Subcutaneous abdominal adipose tissue (tissue), 5 donors: ENCODE data around the gene MFSD11.
"Not testable (repeated sequence)": the region's sequence is repeated elsewhere in the genome, so short reads cannot be mapped to it uniquely, and the experiment has no call there.

ENCODE experiments used
- H3K27ac ChIP-seq: one replicate; pipeline ENCODE4 v1.7.0; 2013; ENCODE audit warnings: low read depth, mild to moderate bottlenecking, inconsistent platforms, low read length, moderate library complexity
- H3K27me3 ChIP-seq, 5 donors: one replicate each; pipeline ENCODE4 v1.7.0; 2013; ENCODE audit warnings: low read length in 5 of 5, inconsistent platforms in 1 of 5; ENCODE audit not compliant: control insufficient read depth in 5 of 5, insufficient read depth in 4 of 5
- H3K36me3 ChIP-seq, 5 donors: one replicate each; pipeline ENCODE4 v1.7.0; 2013; ENCODE audit warnings: low read length in 5 of 5; ENCODE audit not compliant: control insufficient read depth in 5 of 5, insufficient read depth in 5 of 5
- H3K4me1 ChIP-seq, 5 donors: one replicate each; pipeline ENCODE4 v1.7.0; 2013; ENCODE audit warnings: low read length in 5 of 5, mild to moderate bottlenecking in 3 of 5, moderate library complexity in 1 of 5; ENCODE audit not compliant: control insufficient read depth in 5 of 5, insufficient read depth in 5 of 5
- H3K4me3 ChIP-seq, 5 donors: one replicate each; pipeline ENCODE4 v1.7.0; 2013; ENCODE audit warnings: low read length in 5 of 5, low read depth in 1 of 5
- H3K9ac ChIP-seq, 5 donors: one replicate each; pipeline ENCODE4 v1.7.0; 2013; ENCODE audit warnings: low read length in 5 of 5, mild to moderate bottlenecking in 4 of 5, moderate library complexity in 3 of 5
- H3K9me3 ChIP-seq, 5 donors: one replicate each; pipeline ENCODE4 v1.7.0; 2013; ENCODE audit warnings: low read length in 5 of 5; ENCODE audit not compliant: control insufficient read depth in 5 of 5
- donor health status: healthy.
- donor health status: healthy.
- donor health status: healthy.
- donor health status: healthy.
- donor health status: healthy.

MFSD11 gene

DNA sequence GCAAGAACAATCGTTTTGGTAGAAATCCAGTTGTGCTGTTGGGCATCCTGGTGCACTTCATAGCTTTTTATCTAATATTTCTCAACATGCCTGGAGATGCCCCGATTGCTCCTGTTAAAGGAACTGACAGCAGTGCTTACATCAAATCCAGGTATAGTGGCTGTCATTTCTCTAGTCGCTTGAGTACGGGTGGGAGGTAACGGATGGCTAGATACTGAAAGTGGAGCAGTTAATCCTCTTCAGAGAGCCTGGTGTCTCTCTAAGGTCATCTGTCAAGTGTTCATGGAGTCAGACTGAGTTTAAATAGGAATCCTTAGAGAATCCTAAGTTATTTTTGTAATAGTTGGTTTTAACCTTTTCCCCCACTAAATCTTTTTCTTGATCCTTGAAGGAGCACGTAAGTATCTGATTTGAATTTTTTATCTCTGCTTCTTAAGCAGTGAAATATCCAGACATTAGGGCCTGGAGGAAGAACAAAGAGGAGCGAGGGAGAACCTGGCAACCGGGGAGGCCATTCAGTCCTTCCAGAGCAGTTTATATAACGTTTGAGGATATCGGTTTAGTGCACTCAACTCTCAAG, 37.2 kb downstream of the MFSD11 start:
- H3K4me3 ChIP-seq: no peak overlapping the region
- no peak overlapping the region for H3K27ac ChIP-seq
- H3K4me1 ChIP-seq: peaks cover 0 to 3% (median 0%) of the 10 kb centered on the region in 5 donors
- no peaks in the 10 kb centered on the region for H3K27me3 ChIP-seq
- no peaks in the 10 kb centered on the region for H3K9me3 ChIP-seq
- no peak overlapping the region for H3K9ac ChIP-seq
- peaks cover 25 to 65% (median 49%) of the 10 kb centered on the region in 5 donors for H3K36me3 ChIP-seq

DNA sequence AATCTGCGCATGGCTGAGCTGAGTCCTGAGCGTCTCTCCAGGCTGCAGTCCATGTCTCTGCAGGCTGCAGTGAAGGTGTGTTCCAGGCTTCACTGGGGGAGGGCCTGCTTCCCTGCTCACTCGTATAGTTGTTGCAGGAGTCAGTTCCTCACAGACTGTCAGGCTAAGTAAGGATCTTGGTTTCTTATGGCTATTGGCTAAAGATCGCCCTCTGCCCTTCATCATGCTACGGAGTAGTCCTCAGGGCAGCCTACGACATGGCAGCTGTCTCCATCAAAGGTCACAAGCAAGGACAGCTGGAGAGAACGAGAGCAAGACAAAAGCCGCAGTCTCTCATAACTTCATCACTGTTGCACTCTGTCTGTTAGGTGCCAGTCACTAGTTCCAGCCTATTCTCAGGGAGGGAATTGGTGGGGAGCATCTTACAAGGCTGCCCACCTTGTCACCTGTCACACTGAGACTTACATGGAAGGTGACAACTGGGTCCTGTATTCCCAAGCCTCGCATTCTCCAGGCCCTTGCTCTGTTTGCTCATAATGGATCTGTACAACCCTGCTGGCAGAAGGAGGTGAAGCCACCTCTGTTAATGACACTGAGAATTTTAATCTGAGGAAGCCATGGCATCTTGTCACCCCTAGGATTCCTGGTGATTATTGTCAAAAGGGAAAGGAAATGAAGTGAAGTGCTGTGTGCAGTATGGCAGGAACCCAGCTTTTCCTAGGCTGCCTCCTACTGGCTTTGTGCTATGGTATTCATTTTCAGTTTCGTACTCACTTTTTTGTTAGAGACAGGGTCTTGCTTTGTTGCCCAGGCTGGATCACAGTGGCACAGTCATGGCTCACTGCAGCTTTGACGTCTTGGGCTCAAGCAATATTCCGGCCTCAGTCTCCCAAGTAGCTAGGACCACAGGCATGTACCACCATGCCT, 43.4 kb downstream of the MFSD11 start:
- Histone ChIP-seq H3K9ac (no peak overlapping the region), H3K9me3 (no peaks in the 10 kb centered on the region), H3K36me3 (peaks cover 8 to 49% (median 32%) of the 10 kb centered on the region in 5 donors), H3K4me3 (no peak overlapping the region), H3K27ac (no peak overlapping the region), H3K27me3 (no peaks in the 10 kb centered on the region), H3K4me1 (no peaks in the 10 kb centered on the region)

DNA sequence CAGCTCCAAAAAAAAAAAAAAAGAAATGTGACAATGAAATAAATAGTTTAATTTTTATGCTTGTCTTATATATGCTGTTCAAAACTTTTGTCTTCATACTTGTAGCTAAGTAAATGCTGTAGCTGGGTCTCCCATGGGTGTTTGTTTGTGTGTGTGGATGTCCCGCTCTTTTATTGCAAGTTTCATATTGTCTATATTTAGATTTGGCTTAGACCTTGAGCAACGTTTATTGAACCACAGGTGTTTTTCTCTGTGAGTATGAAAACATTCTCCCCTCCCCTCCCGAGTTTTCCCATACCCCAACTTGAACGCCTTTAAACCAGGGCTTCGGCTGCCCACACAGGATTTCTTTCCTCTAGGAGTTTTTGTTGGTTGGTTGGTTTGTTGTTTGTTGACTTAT, 45.2 kb downstream of the MFSD11 start:
- no peaks in the 10 kb centered on the region for H3K4me1 ChIP-seq
- H3K27ac ChIP-seq: no peak overlapping the region
- no peak overlapping the region for H3K4me3 ChIP-seq
- no peak overlapping the region for H3K9ac ChIP-seq
- H3K27me3 ChIP-seq: no peaks in the 10 kb centered on the region
- peaks cover 7 to 39% (median 25%) of the 10 kb centered on the region in 5 donors for H3K36me3 ChIP-seq
- no peaks in the 10 kb centered on the region for H3K9me3 ChIP-seq

DNA sequence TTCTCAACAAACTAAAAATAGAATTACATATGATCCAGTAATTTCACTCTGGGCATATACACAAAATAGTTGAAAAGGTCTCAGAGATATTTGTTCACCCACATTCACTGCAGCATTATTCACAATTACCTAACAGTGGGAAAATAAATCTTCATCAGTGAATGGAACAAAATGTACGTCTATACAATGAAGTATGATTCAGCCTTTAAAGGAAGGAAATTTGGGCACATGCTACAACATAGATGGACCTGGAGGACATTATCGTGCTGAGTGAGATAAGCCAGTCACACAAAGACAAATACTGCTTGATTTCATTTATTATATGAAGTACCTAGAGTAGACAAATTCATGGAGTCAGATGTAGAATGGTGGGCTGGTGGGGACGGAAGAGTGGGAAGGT, 47.0 kb downstream of the MFSD11 start:
- no peaks in the 10 kb centered on the region for H3K9me3 ChIP-seq
- H3K27ac ChIP-seq: no peak overlapping the region
- no peak overlapping the region for H3K9ac ChIP-seq
- H3K4me3 ChIP-seq: no peak overlapping the region
- peaks cover 3 to 29% (median 19%) of the 10 kb centered on the region in 5 donors for H3K36me3 ChIP-seq
- peaks cover 0 to 6% (median 3%) of the 10 kb centered on the region in 5 donors for H3K4me1 ChIP-seq
- H3K27me3 ChIP-seq: no peaks in the 10 kb centered on the region

- H3K27me3 ChIP-seq, H3K4me3 ChIP-seq, H3K9ac ChIP-seq, H3K27ac ChIP-seq, H3K9me3 ChIP-seq: not testable (repeated sequence)
- Histone ChIP-seq H3K36me3 (peaks cover 3 to 15% (median 9%) of the 10 kb centered on the region in 5 donors), H3K4me1 (peaks cover 0 to 17% (median 11%) of the 10 kb centered on the region in 5 donors)
These were observed 49.9 kb downstream of the MFSD11 start for GRCh38 chr17:76787866-76788265.

DNA sequence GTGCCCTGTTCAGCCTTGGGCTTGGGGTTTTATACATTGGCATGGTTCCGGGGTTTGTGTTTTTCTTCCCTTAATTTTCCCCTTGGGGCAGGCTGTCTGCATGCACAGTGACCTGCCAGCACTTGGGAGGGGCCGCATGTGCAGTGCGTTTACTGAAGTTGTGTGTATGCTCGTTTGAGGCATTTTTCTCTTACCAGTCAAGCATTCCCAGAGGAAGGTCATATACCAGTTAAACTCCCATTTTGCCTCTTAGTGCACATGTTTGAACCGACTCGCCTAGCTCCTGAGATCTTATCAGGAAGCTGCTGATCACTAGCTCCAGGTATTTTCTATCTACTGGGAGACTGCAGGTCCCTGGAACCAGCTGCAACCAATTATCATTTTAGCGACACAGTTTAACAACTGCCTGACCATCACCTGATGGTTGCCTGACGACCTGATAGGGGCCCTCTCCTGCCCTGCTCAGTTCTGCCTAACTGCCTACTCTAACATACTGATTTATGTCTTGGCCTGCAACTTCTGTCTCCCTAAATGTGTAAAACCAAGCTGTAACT, 51.4 kb downstream of the MFSD11 start:
- H3K9me3 ChIP-seq: no peaks in the 10 kb centered on the region
- peak overlapping the region in 1 of 5 donors; percentile 4 for H3K4me3 ChIP-seq
- no peak overlapping the region for H3K9ac ChIP-seq
- peaks cover 3 to 15% (median 7%) of the 10 kb centered on the region in 5 donors for H3K36me3 ChIP-seq
- H3K4me1 ChIP-seq: peaks cover 0 to 17% (median 11%) of the 10 kb centered on the region in 5 donors
- H3K27me3 ChIP-seq: no peaks in the 10 kb centered on the region
- H3K27ac ChIP-seq: no peak overlapping the region

GRCh38 chr17:76791053-76791980, 53.4 kb downstream of the MFSD11 start:
- Histone ChIP-seq H3K36me3 (peaks cover 0 to 3% (median 0%) of the 10 kb centered on the region in 5 donors), H3K27ac (no peak overlapping the region), H3K27me3 (no peaks in the 10 kb centered on the region), H3K4me3 (peak overlapping the region in 4 of 5 donors; percentile 7 to 53 (median 25)), H3K9me3 (no peaks in the 10 kb centered on the region), H3K4me1 (peaks cover 0 to 17% (median 11%) of the 10 kb centered on the region in 5 donors), H3K9ac (no peak overlapping the region)

- H3K9me3 ChIP-seq: no peaks in the 10 kb centered on the region
- H3K27me3 ChIP-seq: no peaks in the 10 kb centered on the region
- H3K36me3 ChIP-seq: no peaks in the 10 kb centered on the region
- no peak overlapping the region for H3K9ac ChIP-seq
- peaks cover 0 to 17% (median 11%) of the 10 kb centered on the region in 5 donors for H3K4me1 ChIP-seq
- no peak overlapping the region for H3K27ac ChIP-seq
- H3K4me3 ChIP-seq: no peak overlapping the region
These were observed 54.4 kb downstream of the MFSD11 start for GRCh38 chr17:76792348-76792747.

DNA sequence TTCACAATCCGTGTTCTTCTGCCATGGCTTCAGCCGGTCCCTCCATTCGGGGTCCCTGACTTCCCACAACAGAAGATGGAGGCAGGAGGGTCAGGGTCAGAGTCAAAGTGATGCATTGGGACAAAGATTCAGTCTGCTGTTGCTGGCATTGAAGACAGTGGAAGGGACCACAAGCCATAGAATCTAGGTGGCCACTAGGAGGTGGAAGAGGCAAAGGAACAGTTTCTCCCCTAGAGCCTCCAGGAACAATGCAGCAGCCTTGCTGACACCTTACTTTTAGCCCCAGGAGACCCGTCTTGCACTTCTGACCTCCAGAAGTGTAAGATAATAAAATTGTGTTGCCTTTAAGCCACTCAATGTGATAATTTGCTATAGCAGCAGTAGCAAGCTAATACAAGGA, 55.9 kb downstream of the MFSD11 start:
- Histone ChIP-seq H3K4me1 (peaks cover 0 to 17% (median 11%) of the 10 kb centered on the region in 5 donors), H3K4me3 (no peak overlapping the region), H3K27me3 (no peaks in the 10 kb centered on the region), H3K9ac (no peak overlapping the region), H3K9me3 (no peaks in the 10 kb centered on the region), H3K27ac (no peak overlapping the region), H3K36me3 (no peaks in the 10 kb centered on the region)
